ENCODE data around the gene CD55.

CD55 gene

DNA sequence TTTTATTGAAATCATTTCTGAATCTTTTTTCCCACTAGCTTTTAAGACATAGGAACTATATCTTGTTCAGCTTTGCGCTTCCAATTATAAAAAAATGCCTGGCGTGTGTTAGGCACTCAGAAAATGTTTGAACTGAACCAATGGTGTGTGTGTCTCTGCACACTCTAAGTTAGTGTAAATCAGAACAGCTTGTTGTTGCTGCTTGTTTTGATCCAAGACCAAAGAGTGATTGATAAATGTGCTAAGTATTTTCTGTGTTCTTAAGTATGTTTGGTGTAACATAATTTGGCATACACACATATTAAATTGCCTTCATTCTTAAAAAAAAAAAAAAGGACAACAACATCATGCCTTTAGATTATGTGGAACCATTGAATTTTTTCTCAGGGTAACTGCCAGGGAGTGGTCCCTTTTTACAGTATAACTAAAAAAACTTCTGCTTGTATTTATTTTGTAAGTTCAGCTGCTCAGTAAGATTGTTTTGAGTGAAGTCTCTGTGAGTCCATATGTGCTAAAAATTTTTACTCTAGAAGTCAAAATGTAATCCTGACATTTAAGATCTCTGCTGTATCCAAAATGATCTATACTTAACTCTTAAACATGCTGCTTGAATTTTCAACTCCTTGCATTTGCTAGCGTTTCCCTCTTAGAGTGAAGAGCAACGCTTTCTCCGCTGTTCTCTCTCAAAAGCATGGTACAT, 8.7 kb downstream of the CD55 start:
- DNase-seq (ENCODE audit: low spot score): no peak

DNA sequence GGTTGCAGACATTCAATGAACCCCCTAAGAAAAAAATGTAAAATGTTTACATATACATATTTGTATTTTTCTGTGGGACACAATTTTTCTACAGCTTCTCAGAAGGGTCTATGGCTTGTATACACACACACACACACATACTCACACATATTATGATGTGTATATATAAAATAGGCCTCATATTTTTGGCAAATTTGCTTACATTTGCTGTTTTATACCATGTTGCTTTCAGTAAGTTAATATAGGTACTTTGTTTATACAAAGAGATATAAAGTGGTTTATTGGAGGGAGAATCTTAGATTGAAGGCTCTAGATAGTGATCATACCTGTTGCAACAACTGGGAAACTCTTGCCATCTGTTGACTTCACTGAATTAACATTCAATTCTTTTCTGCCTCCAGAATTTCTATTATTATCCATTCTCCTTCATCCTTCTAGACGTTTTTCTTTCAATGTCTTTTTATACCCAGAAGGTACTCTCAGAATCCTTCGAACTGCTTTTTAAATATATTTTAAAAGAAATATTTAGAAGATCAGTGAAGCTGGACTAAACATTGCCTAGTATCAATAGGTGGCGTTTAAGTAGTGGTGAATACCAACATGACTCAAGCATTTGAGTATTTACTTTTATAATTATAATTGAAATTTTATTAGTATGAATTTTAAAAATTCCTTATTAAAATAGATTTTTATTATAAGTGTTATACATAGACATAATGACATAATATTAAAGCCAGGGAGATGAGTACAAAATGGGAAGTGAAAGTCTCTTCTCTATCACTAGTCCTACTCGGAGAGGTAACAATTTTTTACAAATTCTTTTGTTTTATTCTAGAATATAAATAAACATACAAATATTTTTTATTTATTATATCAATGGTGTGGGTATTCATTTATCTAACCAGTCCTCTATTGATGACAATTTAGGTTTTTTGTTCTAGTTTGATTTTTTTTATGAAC, 10.2 kb downstream of the CD55 start:
- DNase-seq (ENCODE audit: low spot score): no peak

DNA sequence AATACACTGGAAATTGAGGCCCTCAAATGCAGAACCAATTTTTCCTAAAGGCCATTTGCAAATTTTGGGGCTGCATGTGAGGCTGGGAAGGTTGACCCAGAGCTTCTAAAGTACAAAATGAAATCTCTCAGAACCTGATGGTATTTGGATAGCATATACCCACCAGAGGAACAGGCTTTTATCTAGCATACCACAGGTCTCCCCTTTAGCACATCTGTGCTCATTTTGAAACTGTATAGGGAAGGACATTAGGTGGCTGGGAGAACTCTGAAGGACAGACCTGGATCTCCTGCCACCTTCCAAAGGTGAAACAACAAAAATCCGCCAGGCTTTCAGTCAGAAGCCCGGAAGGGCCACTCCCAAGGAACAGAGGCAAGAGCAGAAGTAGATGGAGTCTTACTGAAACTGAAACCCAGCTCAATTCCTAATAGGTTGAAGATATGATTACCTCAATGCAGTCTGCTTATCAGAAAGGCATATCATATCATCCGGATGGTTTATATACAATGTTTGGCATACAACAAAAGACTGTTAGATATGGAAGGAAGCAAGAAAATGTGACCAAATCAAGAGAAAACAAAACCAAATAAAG, 11.6 kb downstream of the CD55 start:
- DNase-seq (ENCODE audit: low spot score): no peak

DNA sequence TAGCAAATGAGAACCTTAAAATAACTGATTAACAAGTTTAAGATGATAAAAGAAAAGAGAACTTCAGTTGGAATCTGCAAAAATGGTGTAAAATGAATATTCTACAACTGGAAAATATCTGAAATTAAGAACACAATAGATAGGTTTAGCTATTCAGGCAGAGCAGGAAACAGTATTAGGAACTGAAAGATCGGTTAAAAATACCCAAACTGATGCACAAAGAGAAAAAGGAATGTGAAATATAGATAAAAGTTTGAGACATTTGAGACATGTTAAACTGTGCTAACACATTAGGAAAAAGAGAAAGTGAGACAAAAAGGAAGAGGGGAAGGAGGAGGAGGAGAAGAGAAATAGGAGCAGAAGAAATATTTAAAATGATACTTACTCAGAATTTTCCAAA, 12.1 kb downstream of the CD55 start:
- DNase-seq (ENCODE audit: low spot score): no peak

DNA sequence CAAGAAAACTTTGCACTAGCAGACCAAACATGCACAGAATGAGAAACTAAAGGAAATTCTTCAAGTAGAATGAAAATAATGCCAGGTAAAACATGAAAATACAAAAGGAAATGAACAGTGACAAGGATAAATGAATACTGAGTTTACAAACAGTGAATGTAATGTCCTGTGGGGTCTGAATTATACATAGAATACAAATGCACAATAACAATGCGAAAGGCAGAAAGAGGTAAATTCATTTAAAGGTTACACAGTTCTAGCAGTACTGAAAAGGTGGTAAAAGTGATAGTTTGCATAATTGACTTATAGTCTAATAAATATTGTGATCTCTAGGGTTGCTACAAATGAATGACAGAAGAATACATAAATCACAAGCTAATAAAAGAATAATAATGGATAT, 12.9 kb downstream of the CD55 start:
- no peak for DNase-seq (ENCODE audit: low spot score)

DNA sequence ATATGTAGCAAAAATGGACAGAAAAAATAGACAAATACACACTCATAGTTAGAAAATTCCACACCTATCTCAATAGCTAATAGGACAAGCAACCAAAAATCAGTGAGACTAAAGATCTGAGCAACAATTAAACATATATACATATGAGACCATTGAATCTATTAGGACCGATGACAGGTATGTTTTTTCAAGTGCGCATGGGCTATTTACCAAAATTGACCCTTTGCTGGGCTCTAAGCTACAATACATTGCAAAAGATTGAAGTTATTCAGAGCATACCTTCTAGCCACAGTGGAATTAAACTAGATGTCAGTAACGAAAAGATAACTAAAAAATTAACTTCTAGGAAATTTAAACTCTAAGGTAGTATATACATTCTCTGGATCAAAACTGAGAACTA, 13.7 kb downstream of the CD55 start:
- no peak for DNase-seq (ENCODE audit: low spot score)

DNA sequence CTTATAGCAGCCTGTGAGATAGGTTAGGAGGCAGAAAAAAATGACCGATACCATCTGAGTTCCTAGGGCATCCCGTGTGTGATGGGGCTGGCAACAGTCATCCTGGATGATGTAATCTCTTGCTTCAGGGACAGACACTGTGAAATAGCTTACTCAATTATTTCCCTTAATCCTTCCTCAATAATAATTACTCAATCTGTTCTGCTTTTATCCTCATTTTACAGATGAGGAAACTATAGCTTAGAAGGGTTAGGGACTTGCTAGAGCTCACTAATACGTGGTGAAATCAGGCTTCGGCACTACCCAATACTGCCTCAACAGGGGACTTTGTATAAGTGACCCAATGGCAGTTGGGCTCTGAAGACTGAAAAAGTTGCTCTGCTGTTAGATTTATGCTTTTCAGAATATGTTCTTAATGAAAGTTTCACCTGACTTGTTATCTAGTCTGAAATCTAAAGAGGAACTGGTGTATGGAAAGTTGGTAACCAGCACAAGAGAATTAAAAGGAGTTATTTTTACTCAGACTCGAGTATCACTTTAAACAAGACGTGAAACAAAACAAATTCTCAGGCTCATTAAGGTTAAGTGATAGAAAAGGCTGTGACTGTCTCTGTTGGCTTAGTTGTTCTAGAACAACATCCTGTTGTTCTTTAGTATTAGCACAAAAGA, 14.4 kb downstream of the CD55 start:
- no peak for DNase-seq (ENCODE audit: low spot score)

DNA sequence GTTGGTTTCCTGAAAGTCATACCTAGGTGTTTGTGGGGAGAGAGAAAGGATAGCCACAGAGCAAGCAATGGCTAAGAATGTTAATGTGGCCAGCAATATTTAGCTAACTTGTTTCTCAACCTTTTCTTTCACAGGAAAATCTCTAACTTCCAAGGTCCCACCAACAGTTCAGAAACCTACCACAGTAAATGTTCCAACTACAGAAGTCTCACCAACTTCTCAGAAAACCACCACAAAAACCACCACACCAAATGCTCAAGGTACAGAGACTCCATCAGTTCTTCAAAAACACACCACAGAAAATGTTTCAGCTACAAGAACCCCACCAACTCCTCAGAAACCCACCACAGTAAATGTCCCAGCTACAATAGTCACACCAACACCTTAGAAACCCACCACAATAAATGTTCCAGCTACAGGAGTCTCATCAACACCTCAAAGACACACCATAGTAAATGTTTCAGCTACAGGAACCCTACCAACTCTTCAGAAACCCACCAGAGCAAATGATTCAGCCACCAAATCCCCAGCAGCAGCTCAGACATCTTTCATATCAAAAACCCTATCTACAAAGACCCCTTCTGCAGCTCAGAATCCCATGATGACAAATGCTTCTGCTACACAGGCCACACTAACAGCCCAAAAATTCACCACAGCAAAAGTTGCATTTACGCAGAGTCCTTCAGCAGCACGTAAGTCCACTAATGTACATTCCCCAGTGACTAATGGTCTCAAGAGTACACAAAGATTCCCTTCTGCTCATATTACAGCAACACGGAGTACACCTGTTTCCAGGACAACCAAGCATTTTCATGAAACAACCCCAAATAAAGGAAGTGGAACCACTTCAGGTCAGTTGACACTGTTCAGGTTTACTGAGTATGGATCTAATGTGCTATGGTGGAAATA, 15.3 kb downstream of the CD55 start:
- DNase-seq (ENCODE audit: low spot score): no peak

DNA sequence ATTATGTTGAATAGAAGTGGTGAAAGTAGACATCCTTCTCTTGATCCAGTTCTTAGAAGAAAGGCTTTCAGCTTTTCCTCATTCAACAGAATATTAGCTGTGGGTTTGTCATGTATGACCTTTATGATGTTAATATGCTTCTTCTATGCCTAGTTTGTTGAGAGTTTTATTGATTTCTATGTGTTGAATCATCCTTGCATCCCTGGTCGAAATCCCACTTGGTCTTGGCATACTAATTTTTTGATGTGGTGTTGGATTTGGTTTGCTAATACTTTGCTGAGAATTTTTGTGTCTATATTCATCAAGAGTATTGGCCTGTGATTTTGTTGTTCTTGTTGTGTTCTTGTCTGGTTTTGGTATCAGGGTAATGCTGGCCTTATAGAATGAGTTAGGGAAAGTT, 20.9 kb downstream of the CD55 start:
- no peak for DNase-seq (ENCODE audit: low spot score)

DNA sequence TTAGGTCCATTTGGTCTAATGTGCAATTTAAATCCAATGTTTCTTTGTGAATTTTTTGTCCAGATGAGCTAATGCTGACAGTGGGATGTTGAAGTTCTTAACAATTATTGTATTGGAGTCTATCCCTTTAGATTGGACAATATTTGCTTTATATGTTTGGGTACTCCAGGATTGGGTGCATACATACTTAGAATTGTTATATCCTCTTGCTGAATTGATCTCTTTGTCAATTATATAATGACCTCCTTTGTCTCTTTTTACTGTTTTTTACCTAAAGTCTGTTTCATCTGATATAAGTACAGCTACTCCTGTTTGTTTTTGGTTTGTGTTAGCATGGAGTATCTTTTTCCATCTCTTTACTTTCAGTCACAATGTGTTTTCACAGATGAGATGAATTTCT, 22.2 kb downstream of the CD55 start:
- DNase-seq (ENCODE audit: low spot score): no peak

DNA sequence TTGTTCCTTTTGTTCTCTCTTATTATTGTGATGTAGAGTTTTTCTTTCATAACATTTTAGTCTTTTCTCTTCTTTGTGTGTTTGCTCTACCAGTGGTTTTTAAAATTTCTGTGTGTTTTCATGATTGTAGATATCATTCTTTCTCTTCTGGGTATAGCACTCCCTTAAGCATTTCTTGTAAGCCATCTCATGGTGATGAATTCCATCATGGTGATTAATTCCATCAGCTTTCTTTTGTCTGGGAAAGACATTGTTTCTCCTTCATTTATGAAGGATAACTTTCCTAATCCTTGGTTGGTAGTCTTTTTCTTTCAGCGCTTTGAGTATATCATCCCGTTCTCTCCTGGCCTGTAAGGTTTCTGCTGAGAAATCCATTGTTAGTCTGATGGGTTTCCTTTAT, 22.7 kb downstream of the CD55 start:
- no peak for DNase-seq (ENCODE audit: low spot score)

DNA sequence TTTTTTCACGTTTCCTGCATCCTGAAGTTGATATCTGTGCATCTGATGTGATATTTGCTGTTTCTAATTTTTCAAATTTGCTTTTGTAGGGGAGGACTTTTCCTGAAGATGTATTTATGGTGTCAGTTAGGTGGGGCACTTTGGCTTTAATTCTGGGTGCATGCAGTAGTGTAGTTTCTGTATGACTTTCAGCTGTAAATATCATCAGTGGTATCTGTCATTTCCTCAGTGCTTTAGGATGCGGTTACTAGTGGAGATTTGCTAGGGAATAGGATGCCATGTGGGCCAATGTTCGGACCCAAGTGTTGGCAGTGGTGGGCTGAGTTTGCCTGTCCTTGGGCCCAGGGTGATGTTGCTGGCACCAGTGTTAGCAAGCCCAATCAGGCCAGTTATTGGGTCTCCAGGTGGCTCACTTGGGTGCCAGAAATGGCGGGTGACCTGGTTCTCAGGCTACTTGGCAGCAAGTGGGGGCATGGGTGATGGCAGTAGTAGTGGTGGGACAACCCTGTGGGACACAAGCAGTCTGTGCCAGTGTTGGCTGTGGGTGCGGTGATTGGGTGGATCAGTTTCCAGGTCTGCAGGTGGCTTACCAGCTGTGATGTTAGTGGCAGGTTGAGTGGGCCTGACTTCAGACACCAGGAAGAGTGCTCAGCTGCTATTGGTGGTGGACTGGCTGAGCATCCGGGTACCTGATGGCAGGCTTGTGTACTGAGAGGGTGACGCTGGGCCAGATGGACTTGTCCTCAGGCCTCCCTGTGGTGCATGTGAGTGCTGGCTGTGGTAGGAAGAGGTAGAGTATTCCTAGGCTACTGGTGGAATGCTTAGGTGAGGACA, 24.4 kb downstream of the CD55 start:
- no peak for DNase-seq (ENCODE audit: low spot score)

DNA sequence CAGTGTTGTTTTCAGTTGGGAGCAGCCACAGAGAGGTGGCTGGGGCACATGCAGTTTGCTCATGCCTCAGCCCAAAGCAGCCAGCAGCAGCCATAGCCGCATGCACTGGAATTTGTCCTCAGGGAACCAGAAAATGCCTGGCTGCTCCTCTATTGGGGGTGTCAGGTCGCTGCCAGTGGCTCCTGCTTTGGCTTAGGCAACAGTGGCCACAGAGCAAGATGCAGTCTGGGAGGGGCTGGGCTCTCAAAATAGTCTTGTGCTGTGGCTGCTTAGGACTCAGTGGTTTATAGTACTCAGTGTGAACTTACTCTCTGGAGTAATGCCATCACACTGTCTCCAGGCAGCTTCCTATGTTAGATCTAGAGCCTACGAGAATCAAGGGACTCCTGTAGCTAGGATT, 25.0 kb downstream of the CD55 start:
- DNase-seq (ENCODE audit: low spot score): no peak

DNA sequence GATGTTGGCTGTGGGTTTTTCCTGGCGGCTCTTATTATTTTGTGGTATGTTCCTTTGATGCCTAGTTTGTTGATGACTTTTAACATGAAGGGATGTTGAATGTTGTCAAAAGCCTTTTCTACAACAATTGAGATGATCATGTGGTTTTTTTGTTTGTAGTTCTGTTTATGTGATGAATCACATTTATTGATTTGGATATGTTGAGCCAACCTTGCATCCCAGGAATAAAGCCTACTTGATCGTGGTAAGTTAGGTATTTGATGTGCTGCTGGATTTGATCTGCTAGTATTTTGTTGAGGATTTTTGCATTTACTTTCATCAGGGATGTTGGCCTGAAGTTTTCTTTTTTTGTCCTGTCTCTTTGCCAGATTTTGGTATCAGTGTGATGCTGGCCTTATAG, 28.5 kb downstream of the CD55 start:
- no peak for DNase-seq (ENCODE audit: low spot score)

DNA sequence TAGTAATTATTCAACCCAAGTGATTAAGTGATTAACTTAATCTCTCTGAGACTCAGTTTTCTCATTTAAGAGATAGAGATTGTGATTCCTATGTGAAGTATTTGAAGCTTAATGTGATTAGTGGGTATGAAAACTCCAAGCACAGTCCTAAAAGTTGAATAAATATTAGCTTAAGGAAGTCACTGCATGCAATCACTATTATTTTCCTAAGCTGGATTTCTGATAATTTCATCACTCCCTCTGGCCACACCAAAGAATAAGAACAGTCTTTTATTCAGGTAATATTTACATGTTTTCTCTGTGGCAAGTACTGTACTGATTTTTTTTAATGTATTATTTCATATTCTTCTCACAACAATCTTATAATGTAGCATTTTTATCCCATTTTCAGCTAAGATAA, 31.1 kb downstream of the CD55 start:
- no peak for DNase-seq (ENCODE audit: low spot score)

DNA sequence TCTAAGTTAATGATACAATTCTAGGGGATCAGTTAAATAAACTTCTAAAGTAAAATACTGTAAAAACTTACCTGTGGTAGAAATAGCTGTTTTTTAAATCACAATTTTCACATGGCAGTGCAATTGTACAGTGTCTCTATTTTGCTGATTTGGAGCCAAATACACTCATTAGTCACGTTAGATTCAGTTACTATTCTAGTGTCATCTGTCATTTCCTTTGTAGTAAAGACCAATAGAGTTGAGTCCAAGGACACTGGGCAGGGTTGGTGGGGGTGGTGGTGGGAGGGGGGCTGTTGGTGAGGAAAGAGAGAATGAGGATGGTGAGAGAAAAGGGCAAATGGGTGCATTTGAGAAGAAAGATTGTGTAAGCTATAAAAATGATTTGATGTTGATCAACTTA, 33.6 kb downstream of the CD55 start:
- DNase-seq (ENCODE audit: low spot score): no peak

DNA sequence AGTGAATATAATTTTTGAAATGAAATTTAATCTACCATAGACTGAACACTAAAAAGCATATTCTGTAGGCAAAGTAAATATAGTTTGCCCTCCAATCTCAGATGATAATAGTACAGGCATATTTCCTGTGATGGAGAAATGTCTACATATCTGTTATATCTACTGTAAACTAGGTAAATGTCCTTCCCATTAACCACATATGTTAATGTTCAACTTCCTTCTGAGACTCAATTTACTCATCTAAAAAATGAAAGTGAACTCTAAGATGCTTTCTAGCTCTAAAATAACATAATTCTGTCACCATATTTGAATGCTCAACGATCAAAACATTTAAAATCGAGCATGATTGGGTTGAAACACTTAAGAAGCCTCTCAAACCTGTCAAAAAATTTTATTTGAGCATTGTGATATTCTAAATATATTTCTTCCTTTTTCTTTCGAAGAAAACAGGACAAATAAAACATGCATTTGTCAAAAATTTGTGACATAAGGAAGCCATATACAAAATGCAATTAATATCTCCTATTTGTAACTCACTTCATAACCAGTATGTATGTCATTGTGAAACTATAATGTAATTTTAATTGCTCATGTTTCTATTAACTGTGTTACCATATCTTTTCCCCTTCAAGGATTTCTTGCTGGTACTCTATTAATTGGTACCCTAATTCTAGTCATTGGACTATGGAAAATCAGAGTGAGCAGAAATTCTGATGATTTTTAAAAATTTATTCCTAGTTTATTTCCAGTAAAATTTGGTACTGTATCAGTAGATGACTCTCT, 34.2 kb downstream of the CD55 start:
- no peak for DNase-seq (ENCODE audit: low spot score)

DNA sequence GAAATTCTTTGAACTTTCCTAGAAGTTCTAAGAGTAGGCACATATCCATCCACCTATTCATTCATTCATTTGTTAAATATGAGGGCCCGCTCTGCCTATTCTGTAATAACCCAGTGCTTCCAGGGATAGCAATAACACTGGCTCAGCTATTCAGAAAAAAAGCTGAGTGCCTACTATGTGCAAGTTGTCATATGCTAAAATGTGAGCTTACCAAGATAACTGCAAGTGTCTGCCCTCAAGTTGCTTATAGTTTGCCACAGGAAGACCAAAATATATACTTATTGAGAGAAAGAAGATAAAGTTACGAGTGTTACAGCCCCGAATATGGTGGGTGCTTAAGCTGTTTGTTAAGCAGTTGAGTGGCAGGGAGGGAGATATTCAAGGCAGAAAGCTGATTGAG, 39.6 kb downstream of the CD55 start:
- DNase-seq (ENCODE audit: low spot score): no peak

DNA sequence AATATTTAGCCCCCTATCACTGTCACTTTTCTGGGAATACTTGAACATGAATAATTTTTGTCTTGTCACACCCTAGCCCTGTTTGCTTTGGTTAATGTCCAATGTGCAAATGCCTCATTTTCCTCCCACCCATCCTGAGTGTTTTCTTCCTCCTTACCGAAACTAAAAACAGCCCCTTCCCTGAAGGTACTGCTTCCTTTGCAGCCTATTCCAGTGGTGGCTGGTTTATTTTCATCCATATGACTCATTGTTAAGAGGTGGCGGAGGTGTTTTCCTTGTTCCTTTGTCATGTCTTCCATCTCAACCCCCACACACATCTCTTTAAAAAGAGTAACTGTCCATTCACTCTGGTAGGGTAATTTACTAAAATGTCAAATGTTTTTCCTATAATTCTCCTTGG, 40.4 kb downstream of the CD55 start:
- DNase-seq (ENCODE audit: low spot score): no peak
